Central memory CD4-positive, alpha-beta T cell (primary cell): Measurements from ENCODE around the gene SNTG2.

ENCODE experiments used
- DNase-seq: peaks from one replicate; pipeline ENCODE4 v3.0.0; 2022

SNTG2 gene

GRCh38 chr2:926896-927295, 23.8 kb upstream of the SNTG2 start:
- DNase-seq = no peak

- DNase-seq = no peak
Observed at GRCh38 chr2:929011-929735, 21.5 kb upstream of the SNTG2 start.

DNA sequence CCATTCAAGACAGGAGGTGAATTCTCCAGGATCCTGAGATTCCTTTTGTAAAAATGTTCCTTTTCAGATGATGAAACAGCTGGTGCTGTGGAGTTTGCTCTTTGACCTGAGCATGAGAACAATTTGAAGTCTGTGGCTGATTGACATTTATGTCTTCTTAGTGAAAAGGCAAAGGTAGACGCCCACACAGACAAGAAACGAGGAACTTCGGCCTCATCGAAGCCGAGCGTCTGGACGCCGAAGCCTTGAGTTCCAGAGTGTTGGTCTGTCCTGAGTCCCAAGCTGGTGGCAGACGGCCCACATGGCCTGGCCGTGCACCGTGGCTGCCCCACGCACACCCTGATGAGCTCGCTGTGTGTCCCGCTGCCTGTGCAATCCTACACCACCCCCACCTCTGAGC, 20.7 kb upstream of the SNTG2 start:
- no peak for DNase-seq

GRCh38 chr2:930935-931334, 19.7 kb upstream of the SNTG2 start:
- no peak for DNase-seq

- no peak for DNase-seq
Observed at GRCh38 chr2:932320-933115, 18.1 kb upstream of the SNTG2 start.

DNA sequence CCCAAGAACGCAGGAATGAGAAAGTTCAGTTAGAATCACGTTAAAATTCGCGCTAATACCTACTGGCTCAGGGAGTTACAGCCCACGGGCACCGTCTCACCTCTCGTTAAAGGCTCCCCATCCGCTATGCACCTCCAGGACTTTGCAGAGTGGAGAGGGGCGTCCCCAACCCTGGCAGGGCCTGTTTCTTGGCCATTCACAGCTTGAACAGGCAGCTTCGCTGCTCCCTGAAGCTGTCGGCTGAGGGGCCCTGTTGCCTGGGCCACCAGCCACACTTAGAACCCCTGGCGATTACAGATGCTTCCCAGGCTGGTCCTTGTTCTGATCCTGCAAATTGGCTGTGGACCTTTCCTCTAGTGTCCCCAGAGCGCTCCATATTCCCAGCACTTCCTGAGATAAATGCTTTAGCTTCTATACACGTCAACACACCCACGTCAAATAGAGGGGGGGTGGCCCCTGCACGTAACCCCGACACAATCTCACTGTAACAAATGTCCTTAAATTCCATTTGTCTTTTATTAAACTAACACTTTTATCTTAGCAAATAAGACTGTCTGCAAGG, 16.8 kb upstream of the SNTG2 start:
- DNase-seq = no peak

DNA sequence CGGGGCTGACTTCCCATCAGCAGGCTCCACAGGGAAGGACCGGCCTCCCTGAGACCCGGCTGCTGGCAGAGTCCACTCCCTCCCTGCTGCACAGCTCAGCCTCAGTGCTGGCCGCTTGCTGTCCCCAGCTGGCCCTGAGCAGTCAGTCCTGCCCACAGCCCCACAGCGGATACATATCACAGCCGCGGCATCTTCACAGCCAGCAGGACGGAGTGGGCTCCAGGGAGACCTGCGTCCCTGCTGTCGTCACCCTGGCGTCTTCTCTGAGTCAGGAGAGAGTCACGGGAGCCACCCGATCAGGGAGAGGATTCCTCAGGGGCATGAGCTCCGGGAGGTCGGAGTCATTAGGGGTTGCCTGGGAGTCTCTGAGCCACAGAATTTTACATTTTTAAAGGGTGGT, 13.1 kb upstream of the SNTG2 start:
- DNase-seq = no peak

DNA sequence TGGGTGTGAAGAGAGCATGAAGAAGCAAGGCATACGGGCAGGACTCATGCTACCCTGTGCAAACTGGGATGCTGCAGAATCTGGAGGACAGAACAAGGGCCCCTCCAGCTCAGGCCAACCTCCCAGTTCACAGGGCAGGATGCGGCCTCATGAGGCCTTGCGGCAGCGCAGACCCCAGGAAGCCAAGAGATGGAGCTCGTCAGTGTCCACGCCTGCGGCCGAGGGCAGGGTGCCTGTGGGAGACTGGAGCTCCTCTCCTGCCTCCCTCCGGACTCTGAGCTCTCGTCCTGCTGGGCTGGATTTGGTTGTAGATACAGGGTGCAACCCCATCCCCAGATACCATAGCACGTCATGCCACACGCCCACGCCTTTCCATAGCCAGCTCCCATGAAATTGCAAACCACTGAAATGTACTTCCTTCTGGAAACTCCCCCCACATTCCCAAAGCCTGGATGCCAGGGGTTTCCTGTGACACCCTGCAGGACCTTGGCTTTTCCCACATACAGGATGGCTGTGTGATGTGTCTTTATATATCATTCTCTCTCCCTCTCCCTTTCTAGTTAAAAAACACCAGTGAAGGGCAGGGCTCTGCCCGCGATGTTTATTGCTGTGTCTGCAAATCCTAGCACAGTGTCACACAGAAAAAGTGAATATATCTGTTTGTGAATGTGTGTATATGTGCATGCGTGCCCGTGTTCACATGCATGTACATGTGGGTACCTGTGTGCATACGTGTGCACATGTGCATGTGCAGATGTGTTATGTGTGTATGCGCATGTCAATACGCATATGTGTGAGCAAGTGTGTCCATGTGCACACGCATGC, 12.3 kb upstream of the SNTG2 start:
- no peak for DNase-seq

DNA sequence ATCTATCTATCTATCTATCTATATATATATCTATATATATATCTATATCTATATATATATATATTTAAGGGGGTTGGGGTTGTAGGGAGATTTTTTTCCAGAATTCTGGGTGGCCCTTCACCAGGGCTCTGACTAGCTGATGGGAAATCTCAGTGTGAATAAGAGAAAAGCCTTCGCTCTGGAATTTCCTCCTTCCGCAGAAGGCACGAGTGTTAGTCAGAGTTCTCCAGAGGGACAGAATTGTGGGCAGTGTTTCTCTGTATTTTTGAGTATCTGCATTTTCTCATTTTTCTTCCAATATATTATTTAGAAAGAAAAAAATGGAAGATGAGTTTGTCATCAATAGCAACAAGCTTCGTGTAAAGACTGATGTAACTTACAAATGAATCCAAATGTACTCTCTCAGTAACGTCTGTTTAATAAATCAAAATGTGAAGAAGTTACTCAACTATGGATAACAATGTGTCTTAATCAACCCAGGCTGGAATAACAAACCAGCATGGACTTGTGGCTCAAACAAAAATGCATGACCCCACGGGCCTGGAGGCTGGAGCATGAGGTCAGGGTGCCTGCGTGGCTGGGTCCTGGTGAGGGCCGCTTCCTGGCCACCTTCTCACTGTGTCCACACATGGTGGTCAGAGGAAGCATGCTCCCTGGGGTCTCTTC, 10.6 kb upstream of the SNTG2 start:
- DNase-seq = no peak

DNA sequence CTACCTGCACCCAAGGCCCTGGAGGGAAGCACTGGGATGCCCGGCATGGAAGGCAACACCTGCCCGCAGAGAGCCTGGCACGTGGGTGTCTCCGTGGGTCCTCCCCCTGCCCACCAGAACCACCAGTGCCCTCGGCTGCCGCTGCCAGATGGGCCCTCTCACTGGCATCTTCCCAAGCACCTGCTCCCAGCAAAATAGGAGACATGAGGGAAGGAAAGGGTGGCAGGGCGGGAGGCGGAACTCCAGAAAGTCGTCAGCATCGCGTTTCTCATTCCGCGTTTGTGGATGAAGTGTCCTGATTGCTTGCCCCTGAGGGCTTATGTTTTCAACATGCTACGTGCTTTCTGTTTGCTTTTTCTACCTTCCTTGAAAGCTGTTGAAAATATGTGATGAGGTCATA, 8.8 kb upstream of the SNTG2 start:
- no peak for DNase-seq

DNA sequence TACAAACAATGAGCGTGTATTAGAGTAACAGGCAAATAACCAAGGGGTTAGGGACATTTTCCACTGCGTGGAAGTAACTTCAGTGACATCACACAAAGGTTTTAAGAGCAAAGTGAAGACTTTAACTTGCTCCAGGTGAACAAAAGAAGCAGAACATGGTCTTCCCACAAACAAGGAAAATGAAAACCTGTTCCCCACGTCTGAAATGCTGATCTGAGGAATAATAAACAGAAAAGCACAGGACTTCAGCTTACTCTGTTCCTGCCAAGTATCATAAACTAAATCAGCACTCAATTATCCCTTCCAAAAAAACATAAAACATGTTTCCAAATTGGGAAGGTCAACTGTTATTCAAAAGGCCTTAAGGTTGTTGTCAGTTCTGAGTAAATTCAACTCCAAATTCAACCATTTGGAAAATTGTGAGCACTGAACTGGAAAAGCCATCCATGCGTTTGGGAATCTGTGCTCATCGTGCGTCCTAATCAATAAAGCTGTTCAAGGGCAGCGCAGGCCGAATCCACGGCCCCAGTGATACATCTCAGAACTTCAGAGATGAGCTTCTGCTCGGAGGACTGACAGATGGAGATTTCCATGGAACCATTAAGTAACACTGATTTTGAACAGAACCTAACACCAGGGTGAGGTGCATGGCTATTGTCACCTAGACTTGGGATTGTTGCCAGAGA, 7.7 kb upstream of the SNTG2 start:
- no peak for DNase-seq

GRCh38 chr2:943461-943797, 7.2 kb upstream of the SNTG2 start:
- no peak for DNase-seq

- no peak for DNase-seq
Observed at GRCh38 chr2:943821-944220, 6.8 kb upstream of the SNTG2 start.

- no peak for DNase-seq
Observed at GRCh38 chr2:944693-945092, 6.0 kb upstream of the SNTG2 start.

GRCh38 chr2:945104-945503, 5.5 kb upstream of the SNTG2 start:
- DNase-seq = no peak

DNA sequence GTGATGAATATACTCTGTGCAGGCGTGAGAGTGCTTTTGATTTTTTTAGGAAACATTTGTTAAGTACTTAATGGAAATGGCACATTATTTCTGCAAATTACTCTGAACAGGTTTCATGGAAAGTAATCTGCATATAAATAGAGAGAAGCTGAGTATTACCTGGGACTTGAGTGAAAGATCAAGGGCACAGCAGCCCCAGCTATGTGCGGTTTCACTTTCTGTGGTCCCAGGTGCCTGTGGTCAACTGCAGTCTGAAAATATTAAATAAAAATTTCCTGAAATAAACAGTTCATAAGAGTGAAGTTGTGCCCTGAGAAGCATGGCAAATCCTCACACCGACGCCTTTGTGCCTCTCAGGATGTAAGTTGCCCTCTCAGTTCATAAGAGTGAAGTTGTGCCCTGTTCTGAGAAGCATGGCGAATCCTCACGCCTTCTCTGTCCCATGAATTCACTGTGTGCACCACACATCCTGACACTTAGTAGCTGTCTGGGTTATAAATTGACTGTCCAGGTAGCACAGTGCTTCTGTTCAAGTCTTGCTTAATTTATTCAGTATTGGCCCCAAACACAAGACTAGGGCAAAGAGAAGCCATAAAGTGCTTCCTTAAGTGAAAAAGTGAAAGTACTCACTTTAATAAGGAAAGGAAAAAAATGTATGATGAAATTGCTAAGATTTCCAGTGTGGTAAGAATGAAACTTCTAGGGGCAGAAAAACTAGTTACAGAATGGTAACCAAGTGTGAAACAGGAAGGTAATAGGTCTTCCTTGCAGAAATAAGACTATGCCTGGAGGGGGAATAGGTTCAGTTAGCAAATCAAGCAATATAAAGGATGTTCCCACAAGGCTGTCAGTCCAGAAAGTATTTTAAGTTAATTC, 4.3 kb upstream of the SNTG2 start:
- DNase-seq = no peak

DNA sequence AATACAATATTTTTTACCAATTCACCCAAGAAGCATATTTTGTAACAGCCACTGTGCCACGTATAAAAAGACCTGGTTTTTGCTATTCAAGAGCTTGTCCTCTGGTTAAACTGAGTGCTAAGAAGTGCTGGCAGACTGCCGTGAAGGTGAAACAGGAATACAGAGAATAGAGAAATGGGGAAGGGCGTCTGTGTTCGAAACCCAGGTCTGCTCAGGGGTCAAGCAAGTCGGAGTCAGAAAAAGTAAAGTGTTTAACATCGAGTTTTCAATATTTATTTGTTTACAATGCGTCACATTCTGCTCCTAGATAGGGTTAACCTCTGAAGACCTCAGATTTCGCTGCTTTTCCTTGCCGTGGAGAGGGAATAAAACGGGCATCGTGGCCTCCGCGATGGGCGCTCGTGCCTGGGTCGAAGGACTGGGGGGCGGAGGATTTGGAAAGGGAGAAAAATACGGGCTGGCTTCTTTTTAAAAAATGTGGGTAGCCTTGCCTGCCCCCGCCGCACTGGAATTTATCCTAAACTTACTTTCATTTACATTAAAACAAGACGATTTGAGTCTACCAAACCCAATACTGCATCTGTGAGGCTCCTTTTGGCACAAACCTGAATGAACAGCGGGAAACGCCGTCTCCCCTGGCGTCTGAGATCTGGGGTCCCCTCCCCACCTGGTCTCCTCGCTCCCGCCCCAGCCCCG, 1.1 kb upstream of the SNTG2 start:
- no peak for DNase-seq

DNA sequence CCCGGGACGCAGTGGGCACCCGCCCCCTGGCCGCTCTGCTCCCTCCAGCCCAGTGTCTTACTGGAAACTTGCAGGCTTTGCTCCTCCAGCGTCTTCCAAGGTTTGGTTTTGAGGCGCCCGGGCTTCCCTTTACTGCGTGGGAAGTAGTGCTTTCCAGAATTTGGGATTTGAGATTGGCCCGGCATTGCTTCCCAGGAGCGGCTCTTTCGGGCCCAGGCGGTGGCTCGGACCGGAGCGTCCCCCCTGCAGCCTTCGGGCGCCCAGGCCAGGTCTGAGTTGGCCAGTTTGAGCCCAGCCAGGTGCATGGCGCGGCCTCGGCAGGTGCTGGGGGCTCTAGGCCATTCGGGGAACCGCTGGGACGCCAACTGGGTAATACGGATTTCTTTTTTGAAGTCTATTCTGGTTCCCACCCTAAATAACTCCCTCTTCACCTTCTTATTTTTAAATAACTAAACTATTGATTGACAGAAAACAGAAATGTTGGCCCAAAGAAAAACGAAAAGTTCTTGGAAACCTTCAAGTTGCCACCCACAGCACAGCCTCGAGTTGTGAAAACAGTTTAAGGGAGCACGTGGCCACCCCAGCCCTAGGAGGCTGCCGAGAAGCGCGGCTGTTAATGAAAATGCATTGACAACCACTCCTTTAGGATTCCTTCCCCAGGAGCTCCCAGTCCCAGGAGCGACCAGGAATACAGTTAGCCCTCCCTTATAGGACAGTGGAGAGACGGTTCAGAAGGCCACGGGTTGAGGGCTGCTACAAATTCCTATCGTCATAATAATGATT, 766 bp downstream of the SNTG2 start:
- DNase-seq = no peak

DNA sequence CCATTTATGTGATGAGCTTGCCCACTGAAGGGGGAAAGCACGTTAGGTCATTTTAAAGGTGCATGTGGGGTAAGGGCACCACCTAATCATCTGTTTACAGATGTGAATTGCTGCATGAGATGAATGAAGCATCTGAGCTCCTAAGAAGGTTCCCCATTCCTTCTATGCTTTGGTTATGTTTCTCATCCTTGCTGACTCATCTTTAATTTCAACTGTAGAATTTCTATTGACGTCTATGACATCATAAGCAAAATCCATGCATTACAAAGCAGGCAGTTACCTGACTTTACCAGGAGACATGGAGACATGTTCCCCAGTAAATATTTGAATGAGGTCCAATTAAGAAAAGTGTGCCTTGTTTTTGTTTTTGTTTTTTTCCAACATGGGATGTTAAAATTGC, 2.8 kb downstream of the SNTG2 start:
- DNase-seq = no peak
